GM23338 (cell line): ENCODE measurements around the gene NKD1. TPM values are rescaled to one million over a fixed set of nuclear protein-coding genes. Genes with fewer than 3 reads are reported as not detected.

Experiments
- ATAC-seq: fragments of 200-7000 bp; cut with Tn5 transposase; 3 replicates; pipeline ENCODE4 v1.9.1; 2020
- DNase-seq: peaks from one replicate; pipeline ENCODE4 v3.0.0-alpha.2; 2015; ENCODE audit warnings: low spot score
- H2AFZ ChIP-seq: fragments of 200-600 bp; sonication (generic); 2 replicates; pipeline ENCODE4 v1.8.0; 2016; ENCODE audit warnings: antibody characterized with exemption, mild to moderate bottlenecking, moderate library complexity
- H3F3A ChIP-seq: fragments of 200-600 bp; sonication (generic); replicated peaks from 2 replicates; pipeline ENCODE4 v1.8.0; 2017; ENCODE audit warnings: antibody characterized with exemption, mixed run types, low read depth
- H3K27ac ChIP-seq: fragments of 200-600 bp; sonication (generic); 2 replicates; pipeline ENCODE4 v1.6.1; 2016; ENCODE audit warnings: low read depth
- H3K27me3 ChIP-seq: fragments of 200-600 bp; sonication (generic); 2 replicates; pipeline ENCODE4 v1.8.0; 2016; ENCODE audit warnings: mild to moderate bottlenecking, mixed run types, moderate library complexity; ENCODE audit not compliant: insufficient read depth
- H3K36me3 ChIP-seq: fragments of 200-600 bp; sonication (generic); 2 replicates; pipeline ENCODE4 v1.8.0; 2016; ENCODE audit warnings: mild to moderate bottlenecking; ENCODE audit not compliant: insufficient read depth
- H3K4me1 ChIP-seq: fragments of 200-600 bp; sonication (generic); 2 replicates; pipeline ENCODE4 v1.8.0; 2016; ENCODE audit warnings: mild to moderate bottlenecking, moderate library complexity; ENCODE audit not compliant: insufficient read depth
- H3K4me2 ChIP-seq: fragments of 200-600 bp; sonication (generic); 2 replicates; pipeline ENCODE4 v1.7.1; 2017; ENCODE audit warnings: mixed run types
- H3K4me3 ChIP-seq: fragments of 200-600 bp; sonication (generic); 2 replicates; pipeline ENCODE4 v1.6.1; 2016; ENCODE audit warnings: mixed run types
- H3K79me2 ChIP-seq: fragments of 200-600 bp; sonication (generic); replicated peaks from 2 replicates; pipeline ENCODE4 v1.8.0; 2017; ENCODE audit warnings: mild to moderate bottlenecking; ENCODE audit not compliant: insufficient read depth
- H3K9me2 ChIP-seq: fragments of 200-600 bp; sonication (generic); 2 replicates; pipeline ENCODE4 v1.8.0; 2017; ENCODE audit not compliant: insufficient read depth
- H4K20me1 ChIP-seq: fragments of 200-600 bp; sonication (generic); replicated peaks from 2 replicates; pipeline ENCODE4 v1.8.0; 2017; ENCODE audit warnings: mild to moderate bottlenecking; ENCODE audit not compliant: insufficient read depth
- H3K27ac Mint-ChIP-seq: 2 replicates; pipeline ENCODE4 v1.8.0; 2020; ENCODE audit warnings: inconsistent platforms, mild to moderate bottlenecking, moderate library complexity, mixed read lengths
- H3K27me3 Mint-ChIP-seq: 3 replicates; pipeline ENCODE4 v1.8.0; 2022; ENCODE audit warnings: low read depth, mild to moderate bottlenecking, moderate library complexity, mixed read lengths, inconsistent platforms; ENCODE audit not compliant: insufficient read depth, poor library complexity
- H3K36me3 Mint-ChIP-seq: 3 replicates; pipeline ENCODE4 v1.8.0; 2021; ENCODE audit warnings: low read depth, mild to moderate bottlenecking, inconsistent platforms, moderate library complexity, mixed read lengths
- H3K4me1 Mint-ChIP-seq: 3 replicates; pipeline ENCODE4 v1.8.0; 2020; ENCODE audit warnings: mild to moderate bottlenecking, inconsistent platforms, mixed read lengths
- H3K4me3 Mint-ChIP-seq: 3 replicates; pipeline ENCODE4 v1.8.0; 2021; ENCODE audit warnings: moderate library complexity, mild to moderate bottlenecking, inconsistent platforms, mixed read lengths
- H3K9me3 Mint-ChIP-seq: 3 replicates; pipeline ENCODE4 v1.8.0; 2020; ENCODE audit warnings: moderate library complexity, mild to moderate bottlenecking, inconsistent platforms, mixed read lengths
- CREB1 ChIP-seq: fragments of 250-450 bp; sonication (Bioruptor Pico); IDR thresholded peaks from 2 replicates; pipeline ENCODE4 v1.5.0; 2020; ENCODE audit warnings: low read depth, mild to moderate bottlenecking, moderate library complexity
- CTCF ChIP-seq, 2 experiments: fragments of 200-600 bp in 1 of 2; sonication (generic) in 1 of 2; conservative IDR thresholded peaks; 2 replicates each; pipeline versions ENCODE4 v1.5.1 to v1.6.1; 2016 to 2017; ENCODE audit warnings: antibody characterized with exemption in 2 of 2, low read depth in 2 of 2, mild to moderate bottlenecking in 2 of 2, moderate library complexity in 1 of 2
- ETS1 ChIP-seq: IDR thresholded peaks from 2 replicates; pipeline ENCODE4 v1.6.1; 2016; ENCODE audit warnings: antibody characterized with exemption
- EZH2 ChIP-seq: fragments of 200-600 bp; sonication (generic); IDR thresholded peaks from one replicate; pipeline ENCODE4 v1.8.0; 2017; ENCODE audit warnings: antibody characterized with exemption, mild to moderate bottlenecking, low read depth; ENCODE audit not compliant: unreplicated experiment
- EZH2phosphoT487 ChIP-seq: fragments of 200-600 bp; sonication (generic); IDR thresholded peaks from one replicate; pipeline ENCODE4 v1.8.1; 2018; ENCODE audit warnings: antibody characterized with exemption; ENCODE audit not compliant: unreplicated experiment
- JUNB ChIP-seq: IDR thresholded peaks from one replicate; pipeline ENCODE4 v1.6.1; 2016; ENCODE audit warnings: antibody characterized with exemption; ENCODE audit not compliant: unreplicated experiment
- NANOG ChIP-seq: IDR thresholded peaks from 2 replicates; pipeline ENCODE4 v1.6.1; 2016; ENCODE audit warnings: antibody characterized with exemption, borderline replicate concordance
- POLR2AphosphoS5 ChIP-seq: IDR thresholded peaks from 2 replicates; pipeline ENCODE4 v1.6.1; 2016; ENCODE audit warnings: antibody characterized with exemption, low read depth
- REST ChIP-seq: IDR thresholded peaks from one replicate; pipeline ENCODE4 v1.6.1; 2018; ENCODE audit warnings: antibody characterized with exemption; ENCODE audit not compliant: unreplicated experiment
- STAT1 ChIP-seq: IDR thresholded peaks from one replicate; pipeline ENCODE4 v1.6.1; 2016; ENCODE audit warnings: antibody characterized with exemption; ENCODE audit not compliant: unreplicated experiment
- ZNF114 ChIP-seq: fragments of 250-450 bp; sonication (Bioruptor Pico); IDR thresholded peaks from 2 replicates; pipeline ENCODE4 v1.5.0; 2020; ENCODE audit warnings: mild to moderate bottlenecking, moderate library complexity
- ZNF331 ChIP-seq: fragments of 250-450 bp; sonication (Bioruptor Pico); IDR thresholded peaks from 2 replicates; pipeline ENCODE4 v1.5.0; 2020; ENCODE audit warnings: low read depth, mild to moderate bottlenecking, moderate library complexity
- ZNF462 ChIP-seq: fragments of 250-450 bp; sonication (Bioruptor Pico); IDR thresholded peaks from 2 replicates; pipeline ENCODE4 v1.5.0; 2020; ENCODE audit warnings: mild to moderate bottlenecking, moderate library complexity
- polyA plus RNA-seq: library from polyadenylated mRNA; unstranded; fragments of >200 nt; fragmentation: Nextera tagmentation; extraction: Ambion mirVana; gene quantifications from 2 replicates; pipeline ENCODE4 v1.2.1, GENCODE V29; 2016
- total RNA-seq: library from RNA; depleted of rRNA; stranded (reverse); fragments of >200 nt; shearing (Covaris generic); gene quantifications from 2 replicates; pipeline ENCODE4 v1.2.3, GENCODE V29; 2014

The NKD1 gene
- total and polyA plus RNA-seq, 2 experiments from 2014 or later, result 2.1 to 2.3 TPM

- Mint-ChIP-seq H3K27ac (no peak overlapping the region), H3K36me3 (no peaks in the 10 kb centered on the region; the same call in 2 of the 3 replicates), H3K27me3 (peaks cover 5% of the 10 kb centered on the region), H3K4me1 (peaks cover 16% of the 10 kb centered on the region), H3K4me3 (no peak overlapping the region), H3K9me3 (no peaks in the 10 kb centered on the region)
- H3K9me2 ChIP-seq, result no peaks in the 10 kb centered on the region
- no peak for DNase-seq
- no peaks in the 10 kb centered on the region for H4K20me1 ChIP-seq
- no peaks in the 10 kb centered on the region for H3F3A ChIP-seq
- no peaks in the 10 kb centered on the region for H3K36me3 ChIP-seq
- H3K4me3 ChIP-seq, result no peak overlapping the region
- H2AFZ ChIP-seq, result no peak overlapping the region
- H3K27me3 ChIP-seq, result no peaks in the 10 kb centered on the region
- H3K4me2 ChIP-seq, result no peak overlapping the region
- H3K4me1 ChIP-seq, result peaks cover 9% of the 10 kb centered on the region; the same call in 1 of the 2 replicates
- H3K79me2 ChIP-seq, result no peaks in the 10 kb centered on the region
- H3K27ac ChIP-seq, result no peak overlapping the region
- TF ChIP-seq STAT1 (no peak), ZNF331 (no peak), REST (no peak), ZNF114 (CRISPR knock-in tag) (no peak), EZH2phosphoT487 (no peak), ETS1 (no peak), CTCF (conservative IDR thresholded peaks at IDR 0.05; ENCODE audit: low read depth in 2 of 2) (no peak), CREB1 (CRISPR knock-in tag) (no peak), JUNB (no peak), EZH2 (no peak), NANOG (no peak), ZNF462 (CRISPR knock-in tag) (no peak), POLR2AphosphoS5 (no peak)
- no peak for ATAC-seq
Observed at GRCh38 chr16:50643192-50643591, 95.0 kb downstream of the NKD1 start.
